ENCODE data around the gene FGFRL1. TPM values are rescaled to one million over a fixed set of nuclear protein-coding genes. Genes with fewer than 3 reads are reported as not detected.

Gene FGFRL1
- total RNA-seq, 1 donor from 2014 or later: 70.4 TPM

GRCh38 chr4:1055721-1056590, 44.5 kb downstream of the FGFRL1 start:
- H3K4me1 Mint-ChIP-seq (ENCODE audit: low read depth): peaks cover 26% of the 10 kb centered on the region
- H3K4me3 Mint-ChIP-seq (ENCODE audit: unreplicated experiment): no peak overlapping the region
- no peaks in the 10 kb centered on the region for H3K36me3 Mint-ChIP-seq (ENCODE audit: low read depth)
- H3K9me3 Mint-ChIP-seq (ENCODE audit: low read depth): no peaks in the 10 kb centered on the region
- H3K27ac Mint-ChIP-seq (ENCODE audit: unreplicated experiment): no peak overlapping the region
- peaks cover 2% of the 10 kb centered on the region for H3K27me3 Mint-ChIP-seq (ENCODE audit: low read depth)
- TF ChIP-seq CTCF (IDR thresholded peaks at IDR 0.05): no peak
- no peak for DNase-seq (ENCODE audit: low spot score)

GRCh38 chr4:1056671-1057402, 45.4 kb downstream of the FGFRL1 start:
- Mint-ChIP-seq H3K4me1 (ENCODE audit: low read depth) (peaks cover 20% of the 10 kb centered on the region), H3K9me3 (ENCODE audit: low read depth) (no peaks in the 10 kb centered on the region), H3K36me3 (ENCODE audit: low read depth) (no peaks in the 10 kb centered on the region), H3K4me3 (ENCODE audit: unreplicated experiment) (no peak overlapping the region), H3K27ac (ENCODE audit: unreplicated experiment) (no peak overlapping the region), H3K27me3 (ENCODE audit: low read depth) (peaks cover 2% of the 10 kb centered on the region)
- no peak for DNase-seq (ENCODE audit: low spot score)
- TF ChIP-seq CTCF (IDR thresholded peaks at IDR 0.05): no peak

- peaks cover 19% of the 10 kb centered on the region for H3K4me1 Mint-ChIP-seq (ENCODE audit: low read depth)
- TF ChIP-seq CTCF (IDR thresholded peaks at IDR 0.05): no peak
- no peak for DNase-seq (ENCODE audit: low spot score)
Observed at GRCh38 chr4:1057403-1057745, 45.9 kb downstream of the FGFRL1 start.

GRCh38 chr4:1058198-1058996, 47.0 kb downstream of the FGFRL1 start:
- Mint-ChIP-seq H3K9me3 (ENCODE audit: low read depth) (no peaks in the 10 kb centered on the region), H3K27me3 (ENCODE audit: low read depth) (peaks cover 3% of the 10 kb centered on the region), H3K36me3 (ENCODE audit: low read depth) (no peaks in the 10 kb centered on the region), H3K27ac (ENCODE audit: unreplicated experiment) (no peak overlapping the region), H3K4me1 (ENCODE audit: low read depth) (peaks cover 8% of the 10 kb centered on the region), H3K4me3 (ENCODE audit: unreplicated experiment) (no peak overlapping the region)
- no peak for TF ChIP-seq CTCF (IDR thresholded peaks at IDR 0.05)
- no peak for DNase-seq (ENCODE audit: low spot score)

More at GRCh38 chr4:1057403-1057745, 45.9 kb downstream of the FGFRL1 start:
- Mint-ChIP-seq H3K27ac (ENCODE audit: unreplicated experiment) (no peak overlapping the region), H3K9me3 (ENCODE audit: low read depth) (no peaks in the 10 kb centered on the region), H3K27me3 (ENCODE audit: low read depth) (peaks cover 2% of the 10 kb centered on the region), H3K36me3 (ENCODE audit: low read depth) (no peaks in the 10 kb centered on the region), H3K4me3 (ENCODE audit: unreplicated experiment) (no peak overlapping the region)
